Activated gamma-delta T cell treated with Interleukin-2 at 50 U/mL for 16 hours (primary cell): ENCODE measurements around the gene POFUT1.

Experiments used
- DNase-seq: peaks from one replicate; pipeline ENCODE4 v3.0.0-alpha.2; 2020

POFUT1 gene

GRCh38 chr20:32208499-32209154 is 947 bp downstream of the POFUT1 start:
- no peak for DNase-seq

DNA sequence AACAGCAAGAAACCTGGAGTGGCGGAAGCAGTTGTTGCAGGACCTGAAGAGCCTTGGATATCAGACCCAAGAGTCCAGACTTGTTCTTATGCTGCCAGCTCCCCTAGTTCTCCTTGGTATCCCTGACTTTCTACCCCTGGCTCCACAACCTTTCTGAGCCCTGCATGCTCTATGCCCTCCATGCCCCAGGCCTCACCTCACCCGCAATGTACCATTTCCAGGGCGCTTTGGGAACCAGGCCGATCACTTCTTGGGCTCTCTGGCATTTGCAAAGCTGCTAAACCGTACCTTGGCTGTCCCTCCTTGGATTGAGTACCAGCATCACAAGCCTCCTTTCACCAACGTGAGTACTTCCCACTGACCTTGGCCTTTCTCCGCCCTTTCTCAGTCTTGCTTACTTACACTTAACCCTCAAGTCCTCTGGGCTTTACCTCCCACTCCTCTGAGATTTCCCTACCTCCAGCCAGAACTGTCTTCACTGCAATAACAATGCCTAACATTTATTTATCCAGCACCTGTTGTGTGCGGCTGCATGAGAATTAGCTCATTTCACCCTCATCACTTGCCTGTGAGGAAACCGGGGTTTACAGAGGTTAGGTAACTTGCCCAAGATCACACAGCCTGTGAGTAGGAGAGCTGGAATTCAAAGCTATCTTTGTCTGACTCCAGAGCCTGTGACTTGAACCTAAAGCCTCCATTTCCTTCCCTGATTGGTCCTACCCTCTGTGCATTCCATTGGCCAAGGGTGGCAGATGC is 2.3 kb downstream of the POFUT1 start:
- DNase-seq, result no peak

DNA sequence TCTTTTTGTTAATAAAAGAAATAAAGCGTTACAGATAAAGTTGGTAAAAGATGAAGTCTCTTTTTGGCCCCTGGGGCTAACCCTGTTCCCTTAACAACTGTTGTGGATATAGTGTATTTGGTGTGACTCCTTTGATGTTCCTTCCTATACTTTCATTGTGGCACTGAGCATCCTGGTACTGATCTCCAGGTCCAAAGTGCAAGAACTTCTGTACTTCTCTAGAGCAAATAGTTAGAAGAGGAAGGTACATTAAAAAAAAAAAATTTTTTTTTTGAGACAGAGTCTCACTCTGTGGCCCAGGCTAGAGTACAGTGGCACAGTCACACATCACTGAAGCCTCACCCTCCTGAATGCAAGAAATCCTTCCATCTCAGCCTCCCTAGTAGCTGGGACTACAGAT is 6.2 kb downstream of the POFUT1 start:
- DNase-seq, result no peak

DNA sequence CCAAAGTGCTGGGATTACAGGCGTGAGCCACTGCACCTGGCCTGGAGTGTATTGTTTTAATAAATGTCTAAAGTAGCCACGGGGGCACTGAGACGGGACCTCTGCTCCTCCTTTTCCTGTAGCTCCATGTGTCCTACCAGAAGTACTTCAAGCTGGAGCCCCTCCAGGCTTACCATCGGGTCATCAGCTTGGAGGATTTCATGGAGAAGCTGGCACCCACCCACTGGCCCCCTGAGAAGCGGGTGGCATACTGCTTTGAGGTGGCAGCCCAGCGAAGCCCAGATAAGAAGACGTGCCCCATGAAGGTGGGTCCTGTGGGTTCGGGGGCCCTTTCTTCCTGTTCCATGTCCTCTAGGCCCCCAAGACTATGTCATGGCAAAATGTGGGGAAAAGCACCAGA is 7.5 kb downstream of the POFUT1 start:
- no peak for DNase-seq

DNA sequence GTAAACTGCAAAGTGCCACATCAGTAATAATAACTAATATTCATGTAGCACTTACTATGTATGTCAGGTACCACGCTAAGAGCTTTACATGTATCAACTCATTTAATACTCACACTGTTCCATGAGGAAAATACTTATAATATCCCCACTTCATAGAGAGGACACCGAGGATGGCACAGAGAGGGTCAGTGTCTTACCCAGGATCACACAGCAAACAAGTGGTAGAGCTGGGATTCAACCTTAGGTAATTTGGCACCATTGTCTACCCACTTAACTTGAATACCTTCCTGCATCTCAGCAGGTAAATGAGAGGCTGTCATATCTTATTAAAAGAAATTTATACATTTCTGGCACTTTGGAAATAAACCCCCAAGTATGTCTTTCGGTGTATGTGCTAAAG is 8.0 kb downstream of the POFUT1 start:
- DNase-seq, result no peak

DNA sequence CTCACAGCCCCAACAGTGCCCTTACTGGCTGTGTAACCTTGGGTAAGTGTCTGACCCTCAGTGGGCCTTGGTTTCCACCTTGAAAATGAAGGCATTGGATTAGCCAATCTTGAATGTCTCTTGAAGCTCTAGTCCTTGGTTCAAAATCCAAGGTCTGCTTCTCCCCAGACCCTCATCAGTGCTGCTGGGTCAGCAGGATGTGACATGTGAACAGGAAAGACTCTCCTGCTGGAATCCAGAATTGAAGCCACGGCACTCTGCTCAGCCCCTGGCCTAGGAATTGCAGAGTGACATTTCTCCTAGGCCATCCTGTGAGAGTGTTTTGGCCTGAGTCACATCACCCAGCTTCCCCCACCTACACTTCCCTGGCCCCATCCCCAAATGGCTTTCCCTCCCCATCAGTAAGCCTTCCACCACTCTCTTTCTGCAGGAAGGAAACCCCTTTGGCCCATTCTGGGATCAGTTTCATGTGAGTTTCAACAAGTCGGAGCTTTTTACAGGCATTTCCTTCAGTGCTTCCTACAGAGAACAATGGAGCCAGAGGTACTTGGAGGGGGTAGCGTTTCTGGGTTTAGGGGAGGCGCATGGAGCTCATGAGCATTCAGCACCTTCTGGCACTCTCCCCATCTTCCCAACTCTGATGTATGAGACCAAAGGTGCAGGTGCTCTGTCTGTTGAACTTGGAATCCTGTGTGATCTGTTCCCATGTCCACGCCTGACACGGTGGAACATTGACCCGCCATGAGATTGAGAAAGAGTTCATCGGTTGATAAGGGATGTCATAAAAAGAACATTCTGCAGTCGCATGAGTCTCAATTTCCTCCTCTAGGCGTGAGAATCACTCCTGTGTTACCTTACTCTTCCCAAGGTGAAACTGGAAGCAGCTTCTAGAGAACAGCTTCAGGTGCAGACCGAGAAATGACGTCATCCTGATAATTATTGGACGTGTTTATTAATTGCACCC is 8.8 kb downstream of the POFUT1 start:
- no peak for DNase-seq

- DNase-seq, result no peak
Observed at GRCh38 chr20:32218156-32218900, 10.6 kb downstream of the POFUT1 start.

DNA sequence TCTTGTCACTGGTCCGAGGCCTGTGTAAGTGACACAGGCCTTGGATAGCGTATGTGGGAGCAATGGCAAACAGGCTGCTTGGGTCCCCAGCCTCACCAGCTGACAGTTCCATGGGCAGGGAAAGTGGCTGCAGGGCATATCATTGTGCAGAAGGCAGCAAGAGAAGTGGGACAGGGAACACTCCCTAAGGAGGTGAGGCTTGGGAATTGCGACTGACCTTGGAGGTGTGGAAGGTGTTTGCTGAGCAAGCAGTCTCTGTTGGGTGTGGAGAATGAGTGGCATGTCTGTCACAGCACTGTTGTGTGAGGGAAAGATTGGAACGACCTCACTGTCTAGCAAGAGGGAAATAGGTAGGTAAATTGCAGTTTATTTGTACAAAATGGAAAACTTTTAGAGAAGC is 16.8 kb downstream of the POFUT1 start:
- DNase-seq, result no peak

DNA sequence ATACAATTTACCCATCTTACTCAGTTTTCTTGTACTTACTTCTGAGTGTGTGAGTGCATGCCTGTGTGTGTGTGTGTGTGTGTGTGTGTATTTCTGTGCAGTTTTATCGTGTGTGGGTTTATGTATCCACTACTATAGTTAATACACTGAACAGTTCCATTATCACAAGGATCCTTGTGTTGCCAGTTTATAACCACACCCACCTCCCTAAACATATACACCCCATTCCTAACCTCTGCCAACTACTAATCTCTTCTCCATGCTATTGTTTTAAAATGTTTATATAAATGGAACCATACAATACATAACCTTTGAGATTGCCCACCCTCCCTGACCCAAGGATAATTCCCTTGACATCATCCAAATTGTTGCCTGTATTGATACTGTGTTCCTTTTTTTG is 18.7 kb downstream of the POFUT1 start:
- DNase-seq, result no peak

- no peak for DNase-seq
Observed at GRCh38 chr20:32227306-32227705, 19.6 kb downstream of the POFUT1 start.

DNA sequence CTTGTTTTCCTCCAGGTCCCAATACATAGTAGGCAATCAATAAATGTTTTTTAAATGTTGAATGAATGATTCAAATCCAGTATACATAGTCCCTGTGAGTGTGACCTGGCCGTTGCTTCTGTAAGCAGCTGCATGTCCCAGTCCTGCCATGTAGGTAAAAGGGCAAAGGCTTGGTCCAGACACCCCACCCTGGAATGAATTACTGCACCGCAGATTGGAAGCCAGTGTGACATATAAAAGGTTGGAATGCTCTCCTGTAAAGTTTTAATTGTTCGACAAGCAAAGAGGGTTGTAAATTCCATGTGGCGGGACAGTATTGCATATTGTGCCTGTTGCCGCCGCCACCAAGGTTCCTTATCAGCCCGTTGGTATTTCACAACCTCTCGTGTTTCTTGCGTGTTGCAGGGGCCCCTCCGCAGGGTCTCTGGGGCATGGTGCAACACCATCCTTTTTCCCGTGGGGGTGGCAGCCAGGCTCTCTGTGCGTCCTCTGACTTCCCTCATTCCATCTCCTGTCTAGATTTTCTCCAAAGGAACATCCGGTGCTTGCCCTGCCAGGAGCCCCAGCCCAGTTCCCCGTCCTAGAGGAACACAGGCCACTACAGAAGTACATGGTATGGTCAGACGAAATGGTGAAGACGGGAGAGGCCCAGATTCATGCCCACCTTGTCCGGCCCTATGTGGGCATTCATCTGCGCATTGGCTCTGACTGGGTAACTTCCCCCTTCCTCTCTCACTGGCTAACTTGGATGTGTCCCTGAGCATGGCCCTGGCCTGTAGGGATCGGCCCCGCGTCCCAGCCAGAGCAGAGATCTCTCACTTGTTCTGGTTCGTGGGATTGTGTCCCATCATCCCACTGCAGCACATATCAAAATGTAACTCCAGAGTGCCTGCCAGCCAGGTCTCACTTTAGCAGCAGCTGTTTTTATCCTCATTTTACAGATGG is 20.3 kb downstream of the POFUT1 start:
- no peak for DNase-seq

DNA sequence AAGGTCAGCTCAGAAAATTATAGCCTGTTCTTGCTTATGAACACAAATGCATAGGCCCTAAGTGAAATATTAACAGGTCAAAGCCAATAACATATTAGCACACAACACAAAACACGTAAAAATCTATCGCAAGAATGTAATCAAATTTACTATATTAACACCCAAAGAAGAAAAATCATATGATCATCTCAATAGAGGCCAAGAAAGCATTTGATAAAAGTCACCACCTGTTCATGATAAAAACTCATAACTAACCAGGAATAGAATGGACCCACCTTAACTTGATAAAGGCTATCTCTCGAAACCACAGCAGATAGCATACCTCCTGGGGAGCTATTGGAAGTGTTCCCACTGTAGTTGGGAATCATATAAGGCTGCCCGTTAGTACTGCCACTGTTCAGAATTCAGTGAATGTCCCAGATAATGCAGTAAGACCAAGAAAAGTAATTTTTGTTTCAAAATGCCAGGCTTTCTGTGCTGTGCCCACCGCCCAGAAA is 21.6 kb downstream of the POFUT1 start:
- DNase-seq, result no peak

- DNase-seq, result no peak
Observed at GRCh38 chr20:32230707-32231106, 23.0 kb downstream of the POFUT1 start.

DNA sequence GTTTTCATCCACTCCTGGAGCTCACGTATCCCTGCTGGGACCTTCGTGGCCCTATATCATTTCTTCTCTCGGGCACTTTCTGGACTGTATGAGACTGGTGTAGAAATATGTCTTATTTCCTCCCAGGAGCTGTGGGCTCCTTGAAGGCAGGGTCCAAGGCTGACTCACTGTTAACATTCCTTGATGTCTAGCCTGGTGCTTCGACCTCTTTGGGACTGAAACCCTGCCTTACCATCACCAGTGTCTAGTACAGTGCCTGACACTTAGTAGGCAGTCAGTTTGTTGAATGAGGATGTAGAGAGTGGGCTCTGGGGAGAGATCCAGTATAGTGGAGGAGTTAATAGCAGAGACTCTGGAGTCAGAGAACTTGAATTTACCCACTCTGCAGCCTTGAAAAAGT is 23.6 kb downstream of the POFUT1 start:
- DNase-seq, result no peak

DNA sequence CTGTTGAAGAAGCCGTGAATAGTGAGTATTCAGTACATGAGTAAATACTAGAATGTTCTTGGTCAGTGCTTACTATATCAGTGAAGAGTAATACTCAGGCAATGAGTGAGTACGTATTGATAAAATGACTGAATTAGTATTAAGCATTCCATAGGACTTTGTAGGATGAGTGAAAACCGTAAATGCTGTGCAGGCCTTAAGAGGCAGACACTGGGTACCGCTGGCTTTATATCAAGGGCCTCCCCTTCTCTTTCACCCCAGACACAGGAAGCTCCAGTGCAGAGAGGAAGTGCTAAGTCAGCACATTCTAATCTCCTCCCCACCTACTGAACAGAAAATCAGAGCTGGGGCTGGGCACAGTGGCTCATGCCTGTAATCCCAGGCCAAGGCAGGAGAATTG is 24.2 kb downstream of the POFUT1 start:
- peak; percentile 20 for DNase-seq

- DNase-seq, result no peak
Observed at GRCh38 chr20:32232326-32232886, 24.7 kb downstream of the POFUT1 start.

- DNase-seq, result no peak
Observed at GRCh38 chr20:32233286-32233685, 25.6 kb downstream of the POFUT1 start.

DNA sequence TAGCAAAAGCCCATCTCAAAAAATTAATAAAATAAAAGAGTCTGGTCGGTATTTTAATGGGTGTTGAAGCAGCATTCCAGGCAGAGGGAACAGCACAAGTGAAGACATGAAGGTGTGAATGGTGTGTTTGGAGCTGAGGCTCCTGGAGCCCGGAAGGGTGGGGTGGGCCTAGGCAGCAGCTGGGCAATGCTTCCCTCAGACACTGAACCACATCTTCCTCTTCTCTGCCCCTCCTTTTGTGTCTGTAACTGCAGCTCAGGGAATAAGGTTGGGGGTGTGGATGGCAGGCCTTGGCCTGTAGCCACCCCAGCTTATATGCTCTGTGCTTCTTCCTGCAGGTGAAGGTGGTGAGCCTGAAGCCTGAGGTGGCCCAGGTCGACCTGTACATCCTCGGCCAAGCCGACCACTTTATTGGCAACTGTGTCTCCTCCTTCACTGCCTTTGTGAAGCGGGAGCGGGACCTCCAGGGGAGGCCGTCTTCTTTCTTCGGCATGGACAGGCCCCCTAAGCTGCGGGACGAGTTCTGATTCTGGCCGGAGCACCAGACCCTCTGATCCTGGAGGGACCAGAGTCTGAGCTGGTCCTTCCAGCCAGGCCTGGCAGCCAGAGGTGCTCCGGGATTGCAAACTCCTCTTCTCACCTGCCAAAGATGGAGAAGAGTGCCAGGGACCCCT is 26.6 kb downstream of the POFUT1 start:
- no peak for DNase-seq

GRCh38 chr20:32235331-32236047 is 27.8 kb downstream of the POFUT1 start:
- DNase-seq, result no peak

DNA sequence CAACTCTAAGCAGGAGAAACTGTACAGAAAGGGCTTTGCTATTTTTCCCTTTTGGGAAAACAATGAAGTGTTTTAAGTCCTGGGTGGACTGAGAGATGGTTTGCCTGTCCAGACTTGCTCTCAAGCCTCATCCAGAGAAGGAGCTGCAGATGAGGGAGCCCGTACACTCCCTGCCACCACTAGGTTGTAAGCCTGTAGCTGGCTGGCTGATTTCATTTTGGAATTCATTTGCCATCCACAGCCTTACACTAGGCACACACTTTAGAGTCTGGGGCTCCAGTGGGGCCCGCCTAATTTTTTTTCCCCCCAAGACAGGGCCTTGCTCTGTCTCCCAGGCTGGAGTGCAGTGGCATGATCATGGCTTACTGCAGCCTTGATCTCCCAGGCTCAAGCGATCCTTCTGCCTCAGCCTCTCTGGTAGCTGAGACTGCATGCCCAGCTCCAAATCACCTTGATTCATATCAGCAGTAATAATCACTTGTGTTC is 28.4 kb downstream of the POFUT1 start:
- no peak for DNase-seq
